Hepatocyte (in vitro differentiated cells): Measurements from ENCODE around the gene ADGRB3. TPM values are rescaled to one million over a fixed set of nuclear protein-coding genes. Genes with fewer than 3 reads are reported as not detected.
"Not testable (repeated sequence)": the region's sequence is repeated elsewhere in the genome, so short reads cannot be mapped to it uniquely, and the experiment has no call there.

Experiments
- DNase-seq: peaks from one replicate; pipeline ENCODE4 v3.0.0-alpha.2; 2016; ENCODE audit warnings: low spot score
- H2AFZ ChIP-seq: fragments of 200-600 bp; sonication (generic); 2 replicates; pipeline ENCODE4 v1.6.0; 2016; ENCODE audit warnings: antibody characterized with exemption, mild to moderate bottlenecking
- H3K27ac ChIP-seq: fragments of 200-600 bp; sonication (generic); 2 replicates; pipeline ENCODE4 v1.5.1; 2016; ENCODE audit warnings: mild to moderate bottlenecking
- H3K27me3 ChIP-seq: fragments of 200-600 bp; sonication (generic); 2 replicates; pipeline ENCODE4 v1.6.1; 2016
- H3K36me3 ChIP-seq: fragments of 200-600 bp; sonication (generic); replicated peaks from 2 replicates; pipeline ENCODE4 v1.5.1; 2016; ENCODE audit warnings: low read depth; ENCODE audit not compliant: insufficient read depth
- H3K4me1 ChIP-seq: fragments of 200-600 bp; sonication (generic); 2 replicates; pipeline ENCODE4 v1.5.1; 2016; ENCODE audit warnings: mild to moderate bottlenecking, moderate library complexity; ENCODE audit not compliant: insufficient read depth
- H3K4me2 ChIP-seq: fragments of 200-600 bp; sonication (generic); 2 replicates; pipeline ENCODE4 v1.6.0; 2016
- H3K4me3 ChIP-seq: fragments of 200-600 bp; sonication (generic); 2 replicates; pipeline ENCODE4 v1.5.1; 2016; ENCODE audit warnings: mild to moderate bottlenecking
- H3K79me2 ChIP-seq: fragments of 200-600 bp; sonication (generic); 2 replicates; pipeline ENCODE4 v1.6.0; 2017; ENCODE audit warnings: mild to moderate bottlenecking
- H3K9me2 ChIP-seq: fragments of 200-600 bp; sonication (generic); replicated peaks from 2 replicates; pipeline ENCODE4 v1.6.0; 2017; ENCODE audit warnings: mild to moderate bottlenecking; ENCODE audit not compliant: insufficient read depth
- H3K9me3 ChIP-seq: fragments of 200-600 bp; sonication (generic); 2 replicates; pipeline ENCODE4 v1.5.1; 2016; ENCODE audit warnings: low read depth, mild to moderate bottlenecking
- H4K20me1 ChIP-seq: fragments of 200-600 bp; sonication (generic); 2 replicates; pipeline ENCODE4 v1.6.0; 2016; ENCODE audit warnings: mild to moderate bottlenecking; ENCODE audit not compliant: insufficient read depth, poor library complexity, severe bottlenecking
- CTCF ChIP-seq: fragments of 200-600 bp; sonication (generic); IDR thresholded peaks from 2 replicates; pipeline ENCODE4 v1.5.1; 2016; ENCODE audit warnings: antibody characterized with exemption, mild to moderate bottlenecking; ENCODE audit not compliant: poor library complexity
- EZH2 ChIP-seq: fragments of 200-600 bp; sonication (generic); IDR thresholded peaks from 2 replicates; pipeline ENCODE4 v1.6.1; 2016; ENCODE audit warnings: antibody characterized with exemption, mild to moderate bottlenecking, borderline replicate concordance
- EZH2phosphoT487 ChIP-seq: fragments of 200-600 bp; sonication (generic); IDR thresholded peaks from one replicate; pipeline ENCODE4 v1.6.1; 2018; ENCODE audit warnings: antibody characterized with exemption, mild to moderate bottlenecking, low read depth, moderate library complexity; ENCODE audit not compliant: unreplicated experiment, severe bottlenecking
- WGBS: methylation state at CpG from one replicate; pipeline ENCODE4 v1.1.6; 2016; ENCODE audit warnings: low lambda C conversion rate; ENCODE audit errors: missing lambda C conversion rate; 5-methylcytosine and 5-hydroxymethylcytosine counted together
- polyA plus RNA-seq: library from polyadenylated mRNA; unstranded; fragments of >200 nt; fragmentation: Nextera tagmentation; extraction: Ambion mirVana; gene quantifications from 2 replicates; pipeline ENCODE4 v1.2.1, GENCODE V29; 2016
- total RNA-seq: library from RNA; depleted of rRNA; stranded (reverse); fragments of >200 nt; gene quantifications from 2 replicates; pipeline ENCODE4 v1.2.3, GENCODE V29; 2014

The ADGRB3 gene
- total and polyA plus RNA-seq, 2 experiments from 2014 or later = 0.17 to 2.2 TPM

- H3K4me1 ChIP-seq = no peaks in the 10 kb centered on the region
- H3K79me2 ChIP-seq = no peaks in the 10 kb centered on the region
- H3K4me3 ChIP-seq = no peak overlapping the region
- no peaks in the 10 kb centered on the region for H3K9me3 ChIP-seq
- no peak overlapping the region for H3K27ac ChIP-seq
- no peak overlapping the region for H2AFZ ChIP-seq
- H3K36me3 ChIP-seq = no peaks in the 10 kb centered on the region
- TF ChIP-seq CTCF = no peak
- TF ChIP-seq EZH2 = no peak
- TF ChIP-seq EZH2phosphoT487 = no peak
- DNase-seq = no peak
- H3K27me3 ChIP-seq = no peaks in the 10 kb centered on the region
- H4K20me1 ChIP-seq = no peaks in the 10 kb centered on the region
- no peaks in the 10 kb centered on the region for H3K9me2 ChIP-seq
- H3K4me2 ChIP-seq = no peak overlapping the region
Observed at GRCh38 chr6:68673255-68673654, 38.2 kb downstream of the ADGRB3 start.

DNA sequence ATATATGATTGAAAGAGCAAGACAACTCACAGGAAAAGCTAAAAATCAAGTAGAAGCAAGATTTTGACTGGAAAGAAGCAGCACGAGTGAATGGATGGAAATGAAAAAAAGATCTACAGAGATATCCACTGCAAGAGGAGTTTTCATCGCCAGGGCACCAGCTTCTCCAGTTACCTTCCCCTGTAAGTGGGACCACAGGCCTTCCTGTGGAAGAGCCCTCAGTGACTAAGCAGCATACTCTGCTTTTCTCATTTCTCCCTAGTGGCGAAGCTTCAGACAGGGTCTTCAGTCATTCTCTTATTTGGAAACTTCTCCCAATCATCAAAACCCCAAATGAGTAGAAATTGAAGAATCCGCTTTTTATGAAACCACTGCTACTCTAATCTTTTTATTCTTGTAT, 40.5 kb downstream of the ADGRB3 start:
- Histone ChIP-seq H3K4me1 (no peaks in the 10 kb centered on the region), H3K4me3 (no peak overlapping the region), H3K9me3 (no peaks in the 10 kb centered on the region), H3K27me3 (no peaks in the 10 kb centered on the region), H4K20me1 (no peaks in the 10 kb centered on the region), H2AFZ (no peak overlapping the region), H3K36me3 (no peaks in the 10 kb centered on the region), H3K79me2 (no peaks in the 10 kb centered on the region), H3K4me2 (no peak overlapping the region), H3K27ac (no peak overlapping the region), H3K9me2 (no peaks in the 10 kb centered on the region)
- WGBS = 94% methylated on average over 4 of the region's 4 CpGs
- TF ChIP-seq CTCF (no peak), EZH2phosphoT487 (no peak), EZH2 (no peak)
- no peak for DNase-seq

DNA sequence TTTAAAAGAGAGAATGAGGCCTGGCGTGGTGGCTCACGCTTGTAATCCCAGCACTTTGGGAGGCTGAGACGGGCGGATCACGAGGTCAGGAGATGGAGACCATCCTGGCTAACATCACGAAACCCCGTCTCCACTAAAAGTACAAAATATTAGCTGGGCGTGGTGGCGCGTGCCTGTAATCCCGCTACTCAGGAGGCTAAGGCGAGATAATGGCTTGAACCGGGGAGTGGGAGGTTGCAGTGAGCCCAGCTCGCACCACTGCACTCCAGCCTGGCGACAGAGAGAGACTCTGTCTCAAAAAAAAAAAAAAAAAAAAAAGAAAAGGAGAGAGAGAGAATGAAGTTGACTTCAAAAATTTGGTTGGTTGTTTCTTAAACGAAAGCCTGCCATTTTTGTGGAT, 41.0 kb downstream of the ADGRB3 start:
- H3K36me3 ChIP-seq, H3K27ac ChIP-seq, H3K4me2 ChIP-seq, DNase-seq, H2AFZ ChIP-seq, H4K20me1 ChIP-seq, H3K27me3 ChIP-seq, H3K4me3 ChIP-seq, H3K79me2 ChIP-seq, H3K9me2 ChIP-seq, H3K4me1 ChIP-seq, H3K9me3 ChIP-seq: not testable (repeated sequence)
- WGBS = 88% methylated on average over 15 of the region's 16 CpGs

- DNase-seq = no peak
- no peak overlapping the region for H3K4me3 ChIP-seq
- H3K9me2 ChIP-seq = no peaks in the 10 kb centered on the region
- H3K4me2 ChIP-seq = no peak overlapping the region
- H3K9me3 ChIP-seq = no peaks in the 10 kb centered on the region
- H4K20me1 ChIP-seq = no peaks in the 10 kb centered on the region
- no peaks in the 10 kb centered on the region for H3K79me2 ChIP-seq
- TF ChIP-seq CTCF (no peak), EZH2phosphoT487 (no peak), EZH2 (no peak)
- no peak overlapping the region for H3K27ac ChIP-seq
- no peaks in the 10 kb centered on the region for H3K36me3 ChIP-seq
- no peak overlapping the region for H2AFZ ChIP-seq
- H3K27me3 ChIP-seq = no peaks in the 10 kb centered on the region
- no peaks in the 10 kb centered on the region for H3K4me1 ChIP-seq
- 60% methylated on average over 3 of the region's 3 CpGs for WGBS
Observed at GRCh38 chr6:68677058-68677457, 42.0 kb downstream of the ADGRB3 start.
